A549 (cell line): ENCODE results near the gene BRD1. TPM values are rescaled to one million over a fixed set of nuclear protein-coding genes. Genes with fewer than 3 reads are reported as not detected.

ENCODE experiments used
- ATAC-seq, 2 experiments: fragments of 200-7000 bp in 1 of 2; fragments of >200 bp in 1 of 2; cut with Nextera tagmentation in 1 of 2; cut with Tn5 transposase in 1 of 2; 3 replicates each; pipeline versions ENCODE4 v1.8.0 to v1.9.1; 2018 to 2020; ENCODE audit warnings: mild to moderate bottlenecking in 1 of 2, moderate library complexity in 1 of 2
- CTCF ChIA-PET: fragments of 300-600 bp; sonication (Branson Sonifier 250); formaldehyde crosslinking; extraction: SDS; loops from one replicate; lab custom pipeline; 2021; ENCODE audit warnings: antibody characterized with exemption, inconsistent platforms; lab: Yijun Ruan, JAX
- POLR2A ChIA-PET: fragments of 350-600 bp; formaldehyde crosslinking; extraction: SDS; loops from one replicate; lab custom pipeline; 2021; ENCODE audit warnings: antibody characterized with exemption, inconsistent platforms; lab: Yijun Ruan, JAX
- DNase-seq, 2 experiments: peaks; one replicate each; pipeline versions ENCODE4 v3.0.0 to v3.0.0-alpha.2; 2011 to 2016; ENCODE audit warnings: low read depth in 1 of 2, low spot score in 1 of 2
- FAIRE-seq: peaks from 2 replicates; lab custom pipeline; 2011; peaks lifted over from hg19 to GRCh38; lab: Jason Lieb, UNC
- H3K27ac ChIP-seq, 2 experiments: fragments of >200 bp; sonication (Bioruptor Twin); formaldehyde crosslinking; 3 replicates each; pipeline ENCODE4 v1.5.1; 2016 to 2017
- H3K4me1 ChIP-seq: fragments of >200 bp; sonication (Bioruptor Twin); formaldehyde crosslinking; 3 replicates; pipeline ENCODE4 v1.6.1; 2016
- H3K4me2 ChIP-seq: fragments of >200 bp; sonication (Bioruptor Twin); formaldehyde crosslinking; 3 replicates; pipeline ENCODE4 v1.6.1; 2016
- H3K4me3 ChIP-seq: fragments of >200 bp; sonication (Bioruptor Twin); formaldehyde crosslinking; 3 replicates; pipeline ENCODE4 v1.5.1; 2016
- H3K9me3 ChIP-seq: fragments of >200 bp; sonication (Bioruptor Twin); formaldehyde crosslinking; 3 replicates; pipeline ENCODE4 v1.6.1; 2016
- BHLHE40 ChIP-seq: IDR thresholded peaks from 2 replicates; pipeline ENCODE4 v1.6.1; 2012; ENCODE audit warnings: low read depth, low read length, inconsistent platforms
- CHD2 ChIP-seq: fragments of 150-350 bp; IDR thresholded peaks from 2 replicates; pipeline ENCODE4 v1.6.1; 2014; ENCODE audit warnings: low read length; ENCODE audit not compliant: partially characterized antibody
- CHD4 ChIP-seq: fragments of 200-600 bp; sonication (generic); IDR thresholded peaks from 2 replicates; pipeline ENCODE4 v1.6.1; 2016; ENCODE audit warnings: antibody characterized with exemption, mild to moderate bottlenecking, borderline replicate concordance
- CTCF ChIP-seq: fragments of >200 bp; sonication (Bioruptor Twin); formaldehyde crosslinking; IDR thresholded peaks from 3 replicates; pipeline ENCODE4 v1.5.1; 2016
- EHF ChIP-seq: fragments of 250-450 bp; sonication (Bioruptor Pico); IDR thresholded peaks from 2 replicates; pipeline ENCODE4 v1.5.0; 2020; ENCODE audit warnings: mild to moderate bottlenecking
- EHMT2 ChIP-seq: fragments of 200-600 bp; sonication (generic); IDR thresholded peaks from 2 replicates; pipeline ENCODE4 v1.6.1; 2016; ENCODE audit warnings: antibody characterized with exemption, low read depth, mild to moderate bottlenecking, moderate library complexity
- ELK1 ChIP-seq: fragments of 150-350 bp; IDR thresholded peaks from 2 replicates; pipeline ENCODE4 v1.6.1; 2014; ENCODE audit warnings: low read depth, mild to moderate bottlenecking, low read length
- ESRRA ChIP-seq: fragments of 150-350 bp; IDR thresholded peaks from 2 replicates; pipeline ENCODE4 v1.6.1; 2014; ENCODE audit warnings: mild to moderate bottlenecking, low read length, borderline replicate concordance
- FOSL2 ChIP-seq, 2 experiments: fragments of 450-650 bp in 1 of 2; fragments of >200 bp in 1 of 2; sonication (Bioruptor Twin) in 1 of 2; formaldehyde crosslinking; IDR thresholded peaks; 2 replicates each; pipeline versions ENCODE4 v1.5.0 to v1.6.1; 2016 to 2020; ENCODE audit warnings: mild to moderate bottlenecking in 1 of 2, moderate library complexity in 1 of 2
- FOXS1 ChIP-seq: fragments of 250-450 bp; sonication (Bioruptor Pico); IDR thresholded peaks from 2 replicates; pipeline ENCODE4 v1.5.0; 2020; ENCODE audit warnings: mild to moderate bottlenecking, moderate library complexity
- GATA3 ChIP-seq: IDR thresholded peaks from 2 replicates; pipeline ENCODE4 v1.6.1; 2012; ENCODE audit warnings: borderline replicate concordance
- HES2 ChIP-seq: fragments of >200 bp; sonication (Bioruptor Twin); formaldehyde crosslinking; IDR thresholded peaks from 2 replicates; pipeline ENCODE4 v1.6.1; 2016
- HEYL ChIP-seq: fragments of 250-450 bp; sonication (Bioruptor Pico); IDR thresholded peaks from 2 replicates; pipeline ENCODE4 v1.8.0; 2021; ENCODE audit warnings: mild to moderate bottlenecking, moderate library complexity
- MAFK ChIP-seq: fragments of 450-650 bp; IDR thresholded peaks from 2 replicates; pipeline ENCODE4 v1.6.1; 2014; ENCODE audit not compliant: partially characterized antibody
- RARB ChIP-seq: fragments of 250-450 bp; sonication (Bioruptor Pico); IDR thresholded peaks from 2 replicates; pipeline ENCODE4 v1.8.0; 2021; ENCODE audit warnings: mild to moderate bottlenecking, moderate library complexity
- RCOR1 ChIP-seq: fragments of 150-350 bp; IDR thresholded peaks from 2 replicates; pipeline ENCODE4 v1.6.1; 2014; ENCODE audit warnings: antibody characterized with exemption, low read length, low read depth
- RFX5 ChIP-seq: fragments of 450-650 bp; IDR thresholded peaks from 2 replicates; pipeline ENCODE4 v1.7.1; 2014; ENCODE audit warnings: antibody characterized with exemption, mild to moderate bottlenecking, moderate library complexity
- SREBF2 ChIP-seq: fragments of 450-650 bp; IDR thresholded peaks from 2 replicates; pipeline ENCODE4 v1.6.1; 2014; ENCODE audit warnings: mild to moderate bottlenecking, moderate library complexity
- TFCP2L1 ChIP-seq: fragments of 250-450 bp; sonication (Bioruptor Pico); IDR thresholded peaks from 2 replicates; pipeline ENCODE4 v1.5.0; 2021; ENCODE audit warnings: mild to moderate bottlenecking
- TP53 ChIP-seq: fragments of 250-450 bp; sonication (Bioruptor Pico); IDR thresholded peaks from 2 replicates; pipeline ENCODE4 v1.5.0; 2021; ENCODE audit warnings: mild to moderate bottlenecking, moderate library complexity
- ZC3H11A ChIP-seq: fragments of 450-650 bp; IDR thresholded peaks from 2 replicates; pipeline ENCODE4 v1.6.1; 2014; ENCODE audit warnings: antibody characterized with exemption, mild to moderate bottlenecking
- WGBS: methylation state at CpG from one replicate; pipeline ENCODE4 v1.1.6; 2017; ENCODE audit errors: missing lambda C conversion rate; 5-methylcytosine and 5-hydroxymethylcytosine counted together
- polyA plus RNA-seq, 4 experiments: library from polyadenylated mRNA; depleted of rRNA in 3 of 4; stranded (reverse); fragments of >200 nt; fragmentation: RNase III in 1 of 4; extraction: RNeasy Plus Mini Kit Qiagen cat#74134 plus additional on column Dnase treatment in 1 of 4; gene quantifications; 2 replicates in 3 of 4; 3 replicates in 1 of 4; pipeline ENCODE4 v1.2.3, GENCODE V29; 2011 to 2017
- TF ChIP-seq, protein P1 (sequence below): fragments of 250-450 bp; sonication (Bioruptor Pico); IDR thresholded peaks from 2 replicates; pipeline ENCODE4 v1.5.0; 2020; ENCODE audit warnings: low read depth, mild to moderate bottlenecking, moderate library complexity
- TF ChIP-seq, protein P2 (sequence below): fragments of 250-450 bp; sonication (Bioruptor Pico); IDR thresholded peaks from 2 replicates; pipeline ENCODE4 v1.5.0; 2021; ENCODE audit warnings: mild to moderate bottlenecking, moderate library complexity, borderline replicate concordance

BRD1 gene
- polyA plus RNA-seq, 2 of the 4 experiments (the other 2 are of a cell fraction) = 3.7 to 11.5 TPM

DNA sequence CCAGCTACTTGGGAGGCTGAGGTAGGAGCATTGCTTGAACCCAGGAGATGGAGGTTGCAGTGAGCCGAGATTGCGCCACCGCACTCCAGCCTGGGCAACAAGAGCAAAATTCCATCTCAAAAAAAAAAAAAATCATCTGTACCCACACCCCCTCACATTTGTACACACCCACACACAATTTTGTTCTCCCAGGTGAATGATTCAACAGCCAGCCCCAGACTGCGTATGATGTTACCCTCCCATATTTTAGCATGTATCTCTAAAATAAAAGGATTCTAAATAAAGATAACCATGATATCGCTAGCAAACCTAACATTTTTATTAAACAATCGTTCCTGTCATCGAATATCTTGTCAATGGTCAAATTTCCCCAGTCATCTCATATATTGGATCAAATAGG is 65.8 kb downstream of the BRD1 start (continued):
- no peak for TF ChIP-seq ELK1
- TF ChIP-seq HES2 = no peak

GRCh38 chr22:49760630-49761571 is 66.8 kb downstream of the BRD1 start:
- 61% methylated on average over 6 of the region's 13 CpGs for WGBS
- H3K4me2 ChIP-seq = no peak overlapping the region
- FAIRE-seq (no peak), ATAC-seq (no peak), DNase-seq (no peak)
- H3K4me1 ChIP-seq = no peaks in the 10 kb centered on the region
- ChIA-PET POLR2A (no interaction called here), CTCF (interaction anchor here (1.0 kb wide), 1 partner anchor 252 kb away, joined by 5 read pairs; no protein-coding TSS in a partner anchor)
- H3K4me3 ChIP-seq = no peak overlapping the region
- no peak for TF ChIP-seq MAFK
- TF ChIP-seq HES2 = no peak
- TF ChIP-seq GATA3 = no peak
- TF ChIP-seq RCOR1 = no peak
- no peak for TF ChIP-seq ZC3H11A
- no peak for TF ChIP-seq FOSL2 (IDR thresholded peaks at IDR 0.05)
- TF ChIP-seq FOSL2 (CRISPR knock-in tag; IDR thresholded peaks at IDR 0.05) = no peak
- no peak for TF ChIP-seq TP53
- TF ChIP-seq, protein P1, sequence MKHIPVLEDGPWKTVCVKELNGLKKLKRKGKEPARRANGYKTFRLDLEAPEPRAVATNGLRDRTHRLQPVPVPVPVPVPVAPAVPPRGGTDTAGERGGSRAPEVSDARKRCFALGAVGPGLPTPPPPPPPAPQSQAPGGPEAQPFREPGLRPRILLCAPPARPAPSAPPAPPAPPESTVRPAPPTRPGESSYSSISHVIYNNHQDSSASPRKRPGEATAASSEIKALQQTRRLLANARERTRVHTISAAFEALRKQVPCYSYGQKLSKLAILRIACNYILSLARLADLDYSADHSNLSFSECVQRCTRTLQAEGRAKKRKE (CRISPR knock-in tag) = no peak
- TF ChIP-seq SREBF2 = no peak
- no peak for TF ChIP-seq EHMT2
- no peak for TF ChIP-seq EHF
- no peak for TF ChIP-seq RARB (CRISPR knock-in tag)
- TF ChIP-seq BHLHE40 = no peak
- no peak for TF ChIP-seq CTCF
- no peak for TF ChIP-seq CHD2
- TF ChIP-seq FOXS1 (CRISPR knock-in tag) = no peak
- TF ChIP-seq TFCP2L1 (CRISPR knock-in tag) = no peak
- TF ChIP-seq RFX5 = no peak
- H3K9me3 ChIP-seq = no peaks in the 10 kb centered on the region
- H3K27ac ChIP-seq = no peak overlapping the region

DNA sequence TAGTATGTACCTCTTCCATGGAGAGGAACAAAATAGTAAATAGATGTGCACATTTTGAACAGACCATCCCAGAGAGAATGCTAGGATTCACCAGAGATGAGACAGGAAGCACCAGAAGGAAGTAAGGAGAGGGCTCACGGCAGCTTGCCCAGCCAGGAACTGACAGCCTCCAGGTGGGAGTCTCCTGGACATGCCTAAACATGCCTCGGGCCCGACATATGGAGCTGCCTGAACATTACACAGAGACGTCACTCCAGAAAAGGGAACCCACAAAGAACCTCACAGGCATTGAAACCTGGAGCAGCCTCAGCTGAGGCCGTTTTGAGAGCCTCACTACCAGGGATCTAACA is 67.4 kb downstream of the BRD1 start:
- CTCF ChIA-PET = interaction anchor here (1.0 kb wide), 1 partner anchor 253 kb away, joined by 5 read pairs; no protein-coding TSS in a partner anchor
- no peak overlapping the region for H3K4me2 ChIP-seq
- WGBS = 92% methylated on average over 1 of the region's 5 CpGs
- POLR2A ChIA-PET = no interaction called here
- no peak for TF ChIP-seq ESRRA
- TF ChIP-seq, protein P2, sequence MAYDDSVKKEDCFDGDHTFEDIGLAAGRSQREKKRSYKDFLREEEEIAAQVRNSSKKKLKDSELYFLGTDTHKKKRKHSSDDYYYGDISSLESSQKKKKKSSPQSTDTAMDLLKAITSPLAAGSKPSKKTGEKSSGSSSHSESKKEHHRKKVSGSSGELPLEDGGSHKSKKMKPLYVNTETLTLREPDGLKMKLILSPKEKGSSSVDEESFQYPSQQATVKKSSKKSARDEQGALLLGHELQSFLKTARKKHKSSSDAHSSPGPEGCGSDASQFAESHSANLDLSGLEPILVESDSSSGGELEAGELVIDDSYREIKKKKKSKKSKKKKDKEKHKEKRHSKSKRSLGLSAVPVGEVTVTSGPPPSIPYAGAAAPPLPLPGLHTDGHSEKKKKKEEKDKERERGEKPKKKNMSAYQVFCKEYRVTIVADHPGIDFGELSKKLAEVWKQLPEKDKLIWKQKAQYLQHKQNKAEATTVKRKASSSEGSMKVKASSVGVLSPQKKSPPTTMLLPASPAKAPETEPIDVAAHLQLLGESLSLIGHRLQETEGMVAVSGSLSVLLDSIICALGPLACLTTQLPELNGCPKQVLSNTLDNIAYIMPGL = no peak
- TF ChIP-seq ZC3H11A = no peak
- no peak for TF ChIP-seq GATA3
- TF ChIP-seq HEYL (CRISPR knock-in tag) = no peak
- no peak for TF ChIP-seq CHD4
- TF ChIP-seq EHMT2 = no peak
- TF ChIP-seq EHF = no peak
- TF ChIP-seq, all 56 proteins: peak for 0
- Histone ChIP-seq H3K4me1 (no peaks in the 10 kb centered on the region), H3K4me3 (no peak overlapping the region), H3K27ac (no peak overlapping the region), H3K9me3 (no peaks in the 10 kb centered on the region)
- ATAC-seq (no peak), DNase-seq (no peak), FAIRE-seq (no peak)
